Ovary (tissue), 9 donors: ENCODE results near the gene THADA. TPM values are rescaled to one million over a fixed set of nuclear protein-coding genes. Genes with fewer than 3 reads are reported as not detected.

Experiments
- DNase-seq, 5 donors: peaks; one replicate each; pipeline ENCODE4 v3.0.0-alpha.2; 2019 to 2020
- H3K27ac ChIP-seq, 2 donors: fragments of 200-600 bp; one replicate each; pipeline versions ENCODE4 v1.5.1 to v1.8.0; 2019 to 2022
- H3K27me3 ChIP-seq: fragments of 200-600 bp; one replicate; pipeline ENCODE4 v1.8.0; 2022
- H3K36me3 ChIP-seq: fragments of 200-600 bp; sonication (generic); one replicate; pipeline ENCODE4 v1.5.1; 2019
- H3K4me1 ChIP-seq: one replicate; pipeline ENCODE4 v1.8.1; 2013; ENCODE audit warnings: mild to moderate bottlenecking, moderate library complexity; ENCODE audit not compliant: insufficient read depth
- H3K4me3 ChIP-seq: fragments of 200-600 bp; sonication (generic); one replicate; pipeline ENCODE4 v1.5.1; 2017
- H3K9me3 ChIP-seq, 2 donors: fragments of 200-600 bp in 1 of 2; sonication (generic) in 1 of 2; one replicate each; pipeline versions ENCODE4 v1.5.1 to v1.8.1; 2013 to 2019; ENCODE audit warnings: mild to moderate bottlenecking in 1 of 2, moderate library complexity in 1 of 2
- EP300 ChIP-seq: sonication (generic); formaldehyde crosslinking; IDR thresholded peaks from one replicate; pipeline ENCODE4 v1.6.1; 2017; ENCODE audit warnings: antibody characterized with exemption
- POLR2A ChIP-seq: fragments of 450-650 bp; IDR thresholded peaks from one replicate; pipeline ENCODE4 v1.6.1; 2017; ENCODE audit warnings: antibody characterized with exemption, mild to moderate bottlenecking, moderate library complexity
- WGBS, 3 donors: extraction: QIAGEN DNeasy Blood & Tissue Kit in 1 of 3; methylation state at CpG; one replicate each; pipeline versions ENCODE4 v1.1.5 to v1.1.7; 2013 to 2017; 5-methylcytosine and 5-hydroxymethylcytosine counted together
- intact Hi-C, 4 donors: fragments of 100-400 bp; cut with DNase I; formaldehyde crosslinking; loops; one replicate each; pipeline versions ENCODE4 v1.11.0 to v1.15.1; 2022 to 2023
- polyA plus RNA-seq, 2 donors: library from polyadenylated mRNA; stranded (reverse); fragments of 200-250 nt in 1 of 2; fragments of 350-450 nt in 1 of 2; fragmentation: Illumina TruSeq in 1 of 2; extraction: RNeasy Lipid Tissue Mini Kit (QIAGEN cat#74804) in 1 of 2; gene quantifications; one replicate each; pipeline ENCODE4 v1.2.3, GENCODE V29; 2013 to 2014
- total RNA-seq, 7 donors: library from RNA; depleted of rRNA in 2 of 7; stranded (reverse); fragments of >200 nt in 2 of 7; fragmentation: NEBNext Ultra II Directional in 3 of 7; extraction: Animal tissue kit (Norgen Biotek cat#: 25700) in 3 of 7; gene quantifications; one replicate each; pipeline versions ENCODE4 v1.1.0 to v1.2.4, GENCODE V29; 2016 to 2023
- TF ChIP-seq, protein P1 (sequence below), 3 donors: fragments of 450-650 bp in 2 of 3; fragments of 200-600 bp in 1 of 3; IDR thresholded peaks; one replicate each; pipeline versions ENCODE4 v1.5.1 to v1.8.0; 2016 to 2022; ENCODE audit warnings: antibody characterized with exemption in 3 of 3, mild to moderate bottlenecking in 1 of 3
- donor health status: DM: no; HTN: no; CAD: no; lungs with moderate emphysema.
- donor health status: DM: no; HTN: no; CAD: no.
- donor health status: Bipolar disorder and iron deficiency.
- donor health status: DM: yes; HTN: yes; CAD: no.
- donor health status: DM: no; HTN: no; CAD: no.
- donor health status: DM: yes; HTN: yes; CAD: no.

Gene THADA
- total and polyA plus RNA-seq, 9 donors = 14.0 to 46.8 (median 28.6) TPM

GRCh38 chr2:43455731-43456642 is 139.9 kb downstream of the THADA start:
- no peaks in the 10 kb centered on the region for H3K36me3 ChIP-seq
- peaks cover 8% of the 10 kb centered on the region for H3K4me1 ChIP-seq
- H3K27me3 ChIP-seq = no peaks in the 10 kb centered on the region
- no peak for TF ChIP-seq EP300
- TF ChIP-seq, protein P1, sequence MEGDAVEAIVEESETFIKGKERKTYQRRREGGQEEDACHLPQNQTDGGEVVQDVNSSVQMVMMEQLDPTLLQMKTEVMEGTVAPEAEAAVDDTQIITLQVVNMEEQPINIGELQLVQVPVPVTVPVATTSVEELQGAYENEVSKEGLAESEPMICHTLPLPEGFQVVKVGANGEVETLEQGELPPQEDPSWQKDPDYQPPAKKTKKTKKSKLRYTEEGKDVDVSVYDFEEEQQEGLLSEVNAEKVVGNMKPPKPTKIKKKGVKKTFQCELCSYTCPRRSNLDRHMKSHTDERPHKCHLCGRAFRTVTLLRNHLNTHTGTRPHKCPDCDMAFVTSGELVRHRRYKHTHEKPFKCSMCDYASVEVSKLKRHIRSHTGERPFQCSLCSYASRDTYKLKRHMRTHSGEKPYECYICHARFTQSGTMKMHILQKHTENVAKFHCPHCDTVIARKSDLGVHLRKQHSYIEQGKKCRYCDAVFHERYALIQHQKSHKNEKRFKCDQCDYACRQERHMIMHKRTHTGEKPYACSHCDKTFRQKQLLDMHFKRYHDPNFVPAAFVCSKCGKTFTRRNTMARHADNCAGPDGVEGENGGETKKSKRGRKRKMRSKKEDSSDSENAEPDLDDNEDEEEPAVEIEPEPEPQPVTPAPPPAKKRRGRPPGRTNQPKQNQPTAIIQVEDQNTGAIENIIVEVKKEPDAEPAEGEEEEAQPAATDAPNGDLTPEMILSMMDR (IDR thresholded peaks at IDR 0.05) = no peak
- TF ChIP-seq POLR2A = no peak
- H3K9me3 ChIP-seq = no peaks in the 10 kb centered on the region
- H3K27ac ChIP-seq = no peak overlapping the region
- H3K4me3 ChIP-seq = no peak overlapping the region
- 60 to 73% (median 70%) methylated on average over 6 of the region's 6 CpGs for WGBS, 3 donors
- no peak for DNase-seq
- intact Hi-C loops = no loop called here

DNA sequence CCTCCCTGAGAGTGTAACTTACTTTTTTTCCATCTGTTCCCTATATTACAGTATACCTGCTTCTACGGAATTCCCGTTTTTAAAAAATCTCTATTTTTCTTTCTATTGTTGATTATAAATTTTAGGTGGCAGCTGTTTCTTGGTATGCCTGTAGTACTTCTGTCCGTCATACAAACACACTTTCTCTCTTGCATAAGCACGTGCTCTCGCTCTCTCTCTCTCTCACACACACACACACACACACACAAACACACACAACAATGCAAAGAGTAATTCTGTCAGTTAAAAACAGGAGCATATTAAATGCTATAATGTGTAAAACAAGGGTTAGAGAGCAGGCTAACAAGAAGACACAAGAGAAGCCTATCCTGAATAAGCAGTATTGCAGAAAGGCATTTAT is 140.5 kb downstream of the THADA start:
- Histone ChIP-seq H3K27me3 (no peaks in the 10 kb centered on the region), H3K4me3 (no peak overlapping the region), H3K9me3 (no peaks in the 10 kb centered on the region), H3K4me1 (peaks cover 5% of the 10 kb centered on the region), H3K36me3 (no peaks in the 10 kb centered on the region), H3K27ac (no peak overlapping the region)
- no peak for TF ChIP-seq POLR2A
- no peak for TF ChIP-seq EP300
- TF ChIP-seq, protein P1 (IDR thresholded peaks at IDR 0.05) = no peak
- WGBS, 3 donors = 92 to 95% (median 94%) methylated on average over 5 of the region's 5 CpGs
- DNase-seq = no peak
- intact Hi-C loops = no loop called here

DNA sequence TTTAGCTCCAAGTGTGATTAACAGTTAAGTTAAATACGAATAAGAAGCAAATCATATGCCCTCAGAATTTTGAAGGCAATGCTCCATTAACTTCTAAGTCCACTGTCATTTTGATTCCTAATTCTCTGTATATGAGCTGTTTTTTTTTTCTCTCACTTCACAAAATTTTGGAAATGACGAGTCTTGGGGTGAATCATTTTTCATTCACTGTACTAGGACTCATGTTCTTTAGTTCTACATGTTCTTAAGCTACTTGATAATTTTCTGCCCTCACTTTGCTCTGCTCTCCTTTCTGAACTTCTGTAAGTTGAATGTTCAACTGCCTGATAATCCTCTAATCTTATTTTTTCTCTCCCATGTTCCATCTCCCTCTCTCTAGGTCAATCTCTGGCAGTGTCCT is 141.0 kb downstream of the THADA start:
- WGBS, 3 donors = 76 to 86% (median 85%) methylated on average over 2 of the region's 2 CpGs
- H3K4me1 ChIP-seq = peaks cover 5% of the 10 kb centered on the region

DNA sequence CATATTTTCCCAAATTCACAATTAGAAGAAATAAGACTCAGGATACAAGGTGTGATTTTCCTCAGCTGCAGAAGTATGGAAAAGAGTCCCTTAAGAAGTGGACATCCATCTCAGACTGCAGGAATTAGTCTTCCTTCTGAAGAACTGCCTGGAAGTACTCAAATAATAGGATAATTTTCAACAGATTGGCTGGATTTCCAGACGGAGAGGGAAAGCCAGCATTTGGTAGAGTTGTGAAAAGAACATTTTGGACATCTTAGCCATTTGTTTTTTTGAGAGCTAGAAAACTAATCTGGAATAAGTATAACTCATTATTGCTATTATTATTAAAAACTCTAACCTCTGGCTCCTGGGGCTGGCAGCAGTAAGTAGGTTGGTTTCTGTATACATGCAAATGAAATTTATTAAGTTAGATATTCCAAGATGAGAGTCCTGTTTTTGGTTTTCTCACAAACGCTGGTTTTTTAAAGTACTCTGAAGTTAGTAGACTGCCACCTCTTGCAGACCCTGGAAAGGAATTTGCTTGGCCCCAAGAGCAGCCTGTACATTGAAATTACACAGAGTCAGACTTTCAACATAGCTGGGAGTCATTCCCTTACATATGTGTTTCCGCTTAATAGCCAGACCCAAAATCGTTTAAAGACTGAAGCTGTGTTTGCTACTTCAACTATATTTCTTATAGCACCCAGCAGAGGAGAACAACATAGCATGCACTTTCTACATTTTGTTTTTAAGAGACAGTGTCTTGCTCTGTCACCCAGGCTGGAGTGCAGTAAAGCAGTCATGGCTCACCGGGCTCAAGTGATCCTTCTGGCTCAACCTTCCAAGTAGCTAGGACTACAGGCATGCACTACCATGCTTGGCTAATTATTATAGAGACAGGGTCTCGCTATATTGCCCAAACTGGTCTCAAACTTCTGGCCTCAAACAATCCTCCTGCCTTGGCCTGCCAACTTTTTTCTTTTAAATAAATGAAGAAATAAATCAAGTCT is 142.4 kb downstream of the THADA start:
- H3K9me3 ChIP-seq = no peaks in the 10 kb centered on the region
- DNase-seq = no peak
- TF ChIP-seq POLR2A (no peak), EP300 (no peak)
- TF ChIP-seq, protein P1 (IDR thresholded peaks at IDR 0.05) = no peak
- no peaks in the 10 kb centered on the region for H3K36me3 ChIP-seq
- H3K4me1 ChIP-seq = no peaks in the 10 kb centered on the region
- H3K4me3 ChIP-seq = no peak overlapping the region
- intact Hi-C loops = no loop called here
- WGBS, 3 donors = 60 to 68% (median 65%) methylated on average over 6 of the region's 6 CpGs
- H3K27me3 ChIP-seq = no peaks in the 10 kb centered on the region
- no peak overlapping the region for H3K27ac ChIP-seq

More for the DNA sequence above, 141.0 kb downstream of the THADA start:
- Histone ChIP-seq H3K36me3 (no peaks in the 10 kb centered on the region), H3K27ac (no peak overlapping the region), H3K27me3 (no peaks in the 10 kb centered on the region), H3K9me3 (no peaks in the 10 kb centered on the region), H3K4me3 (no peak overlapping the region)
- no peak for TF ChIP-seq POLR2A
- TF ChIP-seq, protein P1 (IDR thresholded peaks at IDR 0.05) = no peak
- TF ChIP-seq EP300 = no peak
- no peak for DNase-seq
- intact Hi-C loops = no loop called here
